Stimulated activated CD4-positive, alpha-beta T cell treated with anti-CD3 and anti-CD28 coated beads, Interleukin-4, amount 100 ng/mL, for 48 hours (primary cell): ENCODE measurements around the gene CDK11A.
A peak's percentile ranks its signal among the peaks of the same experiment; 100 is the strongest.
"Not testable (repeated sequence)": the region's sequence is repeated elsewhere in the genome, so short reads cannot be mapped to it uniquely, and the experiment has no call there.

ENCODE experiments used
- DNase-seq, 2 donors: peaks; one replicate each; pipeline ENCODE4 v3.0.0-alpha.2; 2020; ENCODE audit warnings: low read depth in 2 of 2

CDK11A gene

GRCh38 chr1:1662830-1663560 lies 61.2 kb downstream of the CDK11A start:
- not testable (repeated sequence) for DNase-seq

GRCh38 chr1:1662392-1662791 lies 61.8 kb downstream of the CDK11A start:
- DNase-seq: not testable (repeated sequence)

- peak; percentile 96 to 100 for DNase-seq
Observed at GRCh38 chr1:1658583-1659549, 65.3 kb downstream of the CDK11A start, which contains the start of gene CDK11B. Gene CDK11B (minus strand): TSS chr1:1659004. CDS start chr1:1657485, 1,519 bp downstream.
